ENCODE results near the gene JUNB.

JUNB gene

DNA sequence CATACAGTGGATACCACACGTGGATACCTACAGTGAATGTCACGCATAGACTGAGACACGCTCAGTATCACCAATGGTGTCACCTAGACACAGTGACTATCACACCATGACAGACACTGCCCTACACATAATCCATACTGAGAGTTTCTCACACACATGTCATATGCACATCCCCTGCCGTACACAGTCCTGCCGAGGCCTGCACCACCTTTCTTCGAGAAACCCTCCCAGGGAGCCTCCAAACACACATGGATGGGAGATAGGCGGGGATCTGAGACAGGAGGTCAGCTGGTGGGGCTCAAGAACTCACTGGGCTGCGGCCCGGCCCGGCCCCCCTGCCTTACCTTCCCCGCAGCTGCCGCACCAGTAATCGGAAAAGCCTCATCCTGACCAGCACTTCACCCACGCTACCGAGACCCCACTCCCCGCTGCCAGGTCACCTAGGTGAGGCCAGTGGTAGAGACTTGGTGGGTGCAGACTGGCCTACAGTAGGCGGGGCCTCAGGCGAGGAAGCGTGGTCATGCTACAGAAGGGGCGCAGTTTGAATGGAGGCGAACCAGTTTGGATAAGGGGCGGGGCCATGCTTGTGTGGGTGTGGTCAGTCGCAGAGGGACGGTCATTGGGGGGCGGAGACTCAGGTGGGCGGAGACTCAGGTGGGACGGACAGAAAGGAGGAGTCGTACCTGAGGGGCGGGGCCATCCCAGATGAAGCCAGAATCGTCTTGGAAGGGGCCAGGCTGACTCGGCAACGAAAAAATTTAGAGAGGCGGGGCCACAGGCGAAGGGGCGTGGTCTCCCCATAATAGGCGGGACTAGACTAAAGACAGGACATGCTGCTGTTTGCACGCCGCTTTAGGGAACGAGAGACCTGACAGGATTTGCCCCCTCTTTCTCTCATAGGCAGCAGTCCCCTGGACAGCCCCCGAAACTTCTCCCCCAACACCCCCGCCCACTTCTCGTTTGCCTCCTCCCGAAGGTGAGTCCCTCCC, 49.1 kb downstream of the JUNB start:
- H3K4me1 ChIP-seq (ENCODE audit: control extremely low read depth in 1 of 4, control insufficient read depth in 4 of 4, insufficient read depth in 4 of 4, low read length in 3 of 4), result peaks cover 2 to 26% (median 17%) of the 10 kb centered on the region in 4 experiments
- peak overlapping the region in 5 of 7 experiments; percentile 28 to 55 (median 51) for H3K4me3 ChIP-seq (ENCODE audit: control insufficient read depth in 1 of 7, extremely low read depth in 1 of 7, insufficient read depth in 4 of 7, low read depth in 2 of 7, low read length in 6 of 7)
- ChIA-PET POLR2A (no interaction called here), CTCF (no interaction called here)
- peaks cover 0 to 2% (median 0%) of the 10 kb centered on the region in 5 experiments for H3K9me3 ChIP-seq (ENCODE audit: control extremely low read depth in 1 of 5, control insufficient read depth in 4 of 5, insufficient read depth in 2 of 5, low read depth in 1 of 5, low read length in 4 of 5)
- no peak overlapping the region for H3K27ac ChIP-seq (ENCODE audit: insufficient read depth in 1 of 2, low read depth in 1 of 2, low read length in 2 of 2, poor library complexity in 1 of 2, severe bottlenecking in 2 of 2)
- peak; percentile 69 to 77 (median 75) for DNase-seq
- peaks cover 17 to 79% (median 32%) of the 10 kb centered on the region in 5 experiments for H3K27me3 ChIP-seq (replicated peaks in 2 of 5; ENCODE audit: control insufficient read depth in 4 of 5, insufficient read depth in 5 of 5, low read length in 4 of 5)
- WGBS (ENCODE audit: insufficient coverage), result 28% methylated on average over 36 of the region's 43 CpGs
- H3K36me3 ChIP-seq (ENCODE audit: control insufficient read depth in 4 of 4, insufficient read depth in 4 of 4, low read length in 3 of 4), result no peaks in the 10 kb centered on the region

DNA sequence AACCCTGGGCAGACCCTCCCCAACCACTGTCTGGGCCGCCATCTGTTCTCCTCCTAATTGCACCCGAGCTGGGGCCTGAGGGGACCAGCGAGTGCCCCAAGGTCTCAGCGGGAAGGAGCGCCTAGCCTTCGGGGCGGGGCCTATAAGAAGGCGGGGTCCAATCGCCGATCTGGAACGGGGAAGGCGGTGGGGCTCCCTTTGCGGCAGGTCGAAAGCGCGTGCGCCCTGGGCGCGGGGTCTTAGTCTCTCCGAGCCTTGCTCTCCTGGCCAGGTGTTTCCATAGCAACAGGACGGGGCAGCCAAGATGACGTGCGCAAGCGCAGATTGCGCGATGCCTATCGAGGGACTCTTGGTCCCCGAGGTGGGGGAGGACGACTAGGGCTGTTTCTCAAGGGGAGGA, 49.8 kb downstream of the JUNB start:
- ChIA-PET POLR2A (interaction anchor here (0.6 kb wide), 1 partner anchor 81 kb away, joined by 4 read pairs; no protein-coding TSS in a partner anchor), CTCF (no interaction called here)
- peaks cover 2 to 26% (median 17%) of the 10 kb centered on the region in 4 experiments for H3K4me1 ChIP-seq (ENCODE audit: control extremely low read depth in 1 of 4, control insufficient read depth in 4 of 4, insufficient read depth in 4 of 4, low read length in 3 of 4)
- H3K36me3 ChIP-seq (ENCODE audit: control insufficient read depth in 4 of 4, insufficient read depth in 4 of 4, low read length in 3 of 4), result no peaks in the 10 kb centered on the region
- peak in 2 of 3 donors; percentile 46 to 47 for DNase-seq
- H3K4me3 ChIP-seq (ENCODE audit: control insufficient read depth in 1 of 7, extremely low read depth in 1 of 7, insufficient read depth in 4 of 7, low read depth in 2 of 7, low read length in 6 of 7), result peak overlapping the region in 6 of 7 experiments; percentile 11 to 55 (median 41)
- no peak overlapping the region for H3K27ac ChIP-seq (ENCODE audit: insufficient read depth in 1 of 2, low read depth in 1 of 2, low read length in 2 of 2, poor library complexity in 1 of 2, severe bottlenecking in 2 of 2)
- peaks cover 13 to 72% (median 30%) of the 10 kb centered on the region in 5 experiments for H3K27me3 ChIP-seq (replicated peaks in 2 of 5; ENCODE audit: control insufficient read depth in 4 of 5, insufficient read depth in 5 of 5, low read length in 4 of 5)
- WGBS (ENCODE audit: insufficient coverage), result 3% methylated on average over 29 of the region's 29 CpGs
- peaks cover 0 to 2% (median 0%) of the 10 kb centered on the region in 5 experiments for H3K9me3 ChIP-seq (ENCODE audit: control extremely low read depth in 1 of 5, control insufficient read depth in 4 of 5, insufficient read depth in 2 of 5, low read depth in 1 of 5, low read length in 4 of 5)

DNA sequence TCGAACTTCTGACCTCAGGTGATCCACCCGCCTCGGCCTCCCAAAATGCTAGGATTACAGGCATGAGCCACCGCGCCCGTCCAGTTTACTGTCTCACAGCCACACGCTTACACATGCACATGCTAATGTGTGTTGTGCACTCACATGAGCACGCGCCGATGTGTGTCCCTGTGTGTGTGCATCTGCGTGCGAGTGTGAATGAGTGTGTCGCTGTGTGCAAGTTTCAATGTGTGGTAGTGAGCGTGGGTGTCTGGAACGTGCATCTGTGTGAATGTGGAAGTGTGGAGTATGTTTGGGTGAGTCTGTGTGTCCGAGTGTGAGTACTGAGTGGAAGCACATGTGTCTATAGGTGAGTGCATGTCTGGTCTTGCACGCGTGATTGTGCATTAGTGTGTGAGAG, 51.2 kb downstream of the JUNB start:
- H3K27ac ChIP-seq (ENCODE audit: insufficient read depth in 1 of 2, low read depth in 1 of 2, low read length in 2 of 2, poor library complexity in 1 of 2, severe bottlenecking in 2 of 2), result no peak overlapping the region
- no peak for DNase-seq
- H3K9me3 ChIP-seq (ENCODE audit: control extremely low read depth in 1 of 5, control insufficient read depth in 4 of 5, insufficient read depth in 2 of 5, low read depth in 1 of 5, low read length in 4 of 5), result peaks cover 0 to 2% (median 0%) of the 10 kb centered on the region in 5 experiments
- H3K27me3 ChIP-seq (replicated peaks in 2 of 5; ENCODE audit: control insufficient read depth in 4 of 5, insufficient read depth in 5 of 5, low read length in 4 of 5), result peaks cover 5 to 66% (median 23%) of the 10 kb centered on the region in 5 experiments
- ChIA-PET POLR2A (no interaction called here), CTCF (no interaction called here)
- 97% methylated on average over 18 of the region's 18 CpGs for WGBS (ENCODE audit: insufficient coverage)
- H3K4me3 ChIP-seq (ENCODE audit: control insufficient read depth in 1 of 7, extremely low read depth in 1 of 7, insufficient read depth in 4 of 7, low read depth in 2 of 7, low read length in 6 of 7), result no peak overlapping the region
- H3K36me3 ChIP-seq (ENCODE audit: control insufficient read depth in 4 of 4, insufficient read depth in 4 of 4, low read length in 3 of 4), result no peaks in the 10 kb centered on the region
- peaks cover 2 to 32% (median 21%) of the 10 kb centered on the region in 4 experiments for H3K4me1 ChIP-seq (ENCODE audit: control extremely low read depth in 1 of 4, control insufficient read depth in 4 of 4, insufficient read depth in 4 of 4, low read length in 3 of 4)
